Right kidney (tissue), 1 donor: ENCODE measurements around the gene TXNDC11.
A peak's percentile ranks its signal among the peaks of the same experiment; 100 is the strongest.

Source experiments
- DNase-seq: peaks from one replicate; pipeline ENCODE4 v3.0.0-alpha.2; 2016

The TXNDC11 gene

GRCh38 chr16:11658896-11659708 lies 83.6 kb downstream of the TXNDC11 start:
- DNase-seq: no peak

DNA sequence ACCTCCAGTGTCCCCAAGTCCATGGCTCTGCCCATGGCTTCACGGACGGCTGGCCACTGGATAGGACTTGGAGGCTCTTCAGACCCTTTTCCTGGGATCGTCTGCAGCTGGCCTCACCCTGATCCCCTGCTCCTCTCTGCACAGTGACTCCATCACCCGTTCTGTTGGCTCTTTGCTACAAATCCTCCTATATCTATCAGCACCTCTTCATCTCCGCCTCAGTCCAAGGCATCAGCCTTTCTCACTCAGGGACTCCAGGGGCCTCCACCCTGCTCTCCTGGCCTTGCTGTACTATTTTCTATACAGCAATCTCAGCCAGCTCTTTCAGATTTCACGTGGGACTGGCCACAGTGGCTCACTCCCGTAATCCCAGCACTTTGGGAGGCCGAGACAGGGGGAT lies 85.1 kb downstream of the TXNDC11 start:
- DNase-seq: no peak

DNA sequence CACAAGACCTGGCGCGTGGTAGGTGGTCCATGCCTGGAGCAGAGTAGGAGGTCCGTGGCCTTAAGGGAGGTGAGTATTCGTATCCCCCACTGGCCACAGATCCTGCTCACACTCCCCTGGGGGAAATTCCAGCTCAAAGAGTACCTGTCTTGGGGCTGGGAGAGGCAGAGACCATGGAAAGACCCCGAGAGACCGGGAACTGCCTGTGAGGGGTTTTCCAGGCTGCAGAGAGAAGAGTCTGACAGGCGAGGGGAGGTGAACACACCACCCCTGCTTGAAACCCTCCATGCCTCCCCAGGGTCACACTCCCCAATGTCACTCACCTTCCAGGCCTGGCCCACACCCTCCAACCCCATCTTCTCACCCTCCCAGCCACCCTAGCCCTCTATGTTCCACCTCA lies 87.0 kb downstream of the TXNDC11 start:
- no peak for DNase-seq

- DNase-seq: no peak
These were observed 90.9 kb downstream of the TXNDC11 start for GRCh38 chr16:11651796-11652195.

DNA sequence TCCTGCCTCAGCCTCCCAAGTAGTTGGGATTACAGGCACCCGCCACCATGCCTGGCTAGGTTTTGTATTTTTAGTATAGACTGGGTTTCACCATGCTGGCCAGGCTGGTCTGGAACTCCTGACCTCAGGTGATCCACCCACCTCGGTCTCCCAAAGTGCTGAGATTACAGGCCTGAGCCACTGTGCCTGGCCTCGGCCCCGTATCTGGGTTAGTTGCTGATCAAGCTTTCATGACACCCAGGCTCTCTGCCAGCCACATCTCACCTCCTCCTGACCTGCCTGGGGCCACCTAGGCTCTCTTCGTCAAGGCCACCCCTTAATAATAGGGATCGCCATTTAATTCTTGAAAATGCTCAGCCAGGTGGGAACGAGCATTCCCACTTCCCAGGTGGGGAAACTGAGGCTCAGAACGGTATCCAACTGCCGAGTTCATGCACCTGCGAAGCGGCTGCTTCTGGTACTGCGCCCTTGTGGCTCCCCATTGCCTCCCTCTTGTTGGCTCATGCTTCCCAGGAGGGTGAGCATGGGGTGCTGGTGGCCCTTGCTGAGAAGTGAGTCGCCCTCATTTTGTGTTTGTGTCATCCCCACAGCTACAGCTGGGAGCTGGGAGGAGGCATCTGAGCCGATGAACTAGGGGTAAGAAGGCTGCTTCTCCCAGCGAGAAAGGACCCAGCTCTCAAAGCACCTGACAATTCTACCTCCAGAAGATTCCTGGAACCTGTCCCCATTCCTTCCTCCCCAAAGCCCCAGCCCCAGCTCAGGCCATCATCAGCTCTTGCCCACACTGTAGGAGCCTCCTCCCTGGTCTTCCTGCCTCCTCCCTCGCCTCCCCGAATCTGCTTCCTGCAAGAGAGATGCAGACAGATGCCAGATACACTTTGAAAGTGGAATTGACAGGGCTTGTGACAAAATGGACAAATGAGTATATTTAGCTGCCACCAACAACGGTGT lies 91.7 kb downstream of the TXNDC11 start:
- DNase-seq: no peak

- no peak for DNase-seq
These were observed 93.4 kb downstream of the TXNDC11 start for GRCh38 chr16:11649276-11649675.

DNA sequence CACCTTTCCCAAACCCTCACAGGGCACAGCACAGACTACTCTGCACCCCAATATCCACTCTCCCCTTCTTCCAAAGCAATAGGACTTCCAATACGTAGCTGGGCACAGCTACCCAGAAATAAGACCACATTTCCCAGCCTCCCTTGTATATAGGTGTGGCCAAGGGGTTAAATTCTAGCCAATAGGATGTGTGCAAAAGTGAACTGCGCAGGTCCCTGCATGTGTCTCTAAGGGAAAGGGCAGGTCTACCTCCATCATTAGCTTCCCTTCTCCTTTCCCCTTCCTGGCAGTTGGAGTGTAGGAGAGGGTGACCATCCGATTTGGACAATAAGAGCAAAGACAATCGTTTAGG lies 99.9 kb downstream of the TXNDC11 start:
- DNase-seq: no peak

- peak; percentile 45 for DNase-seq
These were observed 101.5 kb downstream of the TXNDC11 start for GRCh38 chr16:11640987-11641817.

- DNase-seq: peak; percentile 45
These were observed 102.4 kb downstream of the TXNDC11 start for GRCh38 chr16:11639925-11640899.

GRCh38 chr16:11639008-11639562 lies 103.6 kb downstream of the TXNDC11 start:
- DNase-seq: no peak

DNA sequence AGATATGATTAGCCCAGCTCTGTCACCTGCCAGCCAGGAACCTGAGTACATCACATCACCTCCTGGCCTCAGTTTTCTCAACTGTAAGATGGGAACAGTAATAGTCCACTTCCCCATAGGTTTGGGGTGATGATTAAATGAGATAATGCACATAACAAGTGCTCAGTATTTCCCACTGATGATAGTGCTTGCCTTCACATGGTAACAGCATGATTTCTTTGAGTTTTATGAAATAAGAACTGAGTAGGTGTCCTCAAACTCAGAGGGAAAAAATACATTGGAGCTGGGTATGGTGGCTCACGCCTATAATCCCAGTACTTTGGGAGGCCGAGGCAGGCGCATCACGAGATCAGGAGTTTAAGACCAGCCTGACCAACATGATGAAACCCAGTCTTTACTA lies 104.5 kb downstream of the TXNDC11 start:
- DNase-seq: no peak

DNA sequence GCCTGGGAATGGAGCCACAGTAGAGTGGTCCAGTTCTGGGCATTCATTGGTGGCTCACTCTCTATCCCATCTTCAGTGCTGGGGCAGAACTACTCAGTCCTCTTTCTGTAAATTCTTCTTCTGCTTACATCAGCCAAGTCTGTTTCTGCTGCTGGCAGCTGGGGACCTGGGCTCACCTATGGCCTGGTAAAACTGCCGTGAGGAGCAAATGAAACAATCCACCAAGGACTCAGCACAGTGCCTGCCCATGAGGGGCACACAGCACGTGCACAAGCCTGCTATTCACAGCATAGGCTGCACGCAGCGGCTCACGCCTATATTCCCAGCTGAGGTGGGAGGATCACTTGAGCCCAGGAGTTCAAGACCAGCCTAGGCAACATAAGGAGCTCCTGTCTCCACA lies 105.3 kb downstream of the TXNDC11 start:
- DNase-seq: no peak

DNA sequence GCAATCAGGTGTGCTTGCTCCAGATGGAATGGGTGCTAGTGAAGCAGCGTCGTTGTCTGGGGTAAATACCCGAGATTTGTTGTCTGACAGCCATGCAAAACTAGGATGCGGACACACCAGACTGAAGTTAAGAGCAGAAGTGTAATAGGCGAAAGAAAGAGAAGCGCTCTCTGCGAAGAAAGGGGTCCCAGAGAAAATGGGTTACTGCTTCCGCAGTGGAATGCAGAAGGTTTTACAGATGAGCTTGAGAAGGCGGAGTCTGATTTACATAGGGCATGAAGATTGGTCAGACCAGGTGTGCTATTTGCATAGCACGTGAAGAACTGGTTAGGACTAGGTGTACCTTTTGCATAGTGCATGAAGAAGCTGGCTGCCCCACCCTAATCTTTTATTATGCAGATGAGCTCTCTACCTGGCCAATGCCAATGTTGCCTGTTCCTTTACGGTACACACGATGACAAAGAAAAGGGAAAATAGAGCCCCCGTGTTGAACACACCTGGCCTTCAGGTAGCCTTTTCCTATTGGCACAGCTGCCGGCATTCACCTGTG lies 106.4 kb downstream of the TXNDC11 start:
- DNase-seq: peak; percentile 52

GRCh38 chr16:11635679-11636171 lies 106.9 kb downstream of the TXNDC11 start:
- DNase-seq: no peak

DNA sequence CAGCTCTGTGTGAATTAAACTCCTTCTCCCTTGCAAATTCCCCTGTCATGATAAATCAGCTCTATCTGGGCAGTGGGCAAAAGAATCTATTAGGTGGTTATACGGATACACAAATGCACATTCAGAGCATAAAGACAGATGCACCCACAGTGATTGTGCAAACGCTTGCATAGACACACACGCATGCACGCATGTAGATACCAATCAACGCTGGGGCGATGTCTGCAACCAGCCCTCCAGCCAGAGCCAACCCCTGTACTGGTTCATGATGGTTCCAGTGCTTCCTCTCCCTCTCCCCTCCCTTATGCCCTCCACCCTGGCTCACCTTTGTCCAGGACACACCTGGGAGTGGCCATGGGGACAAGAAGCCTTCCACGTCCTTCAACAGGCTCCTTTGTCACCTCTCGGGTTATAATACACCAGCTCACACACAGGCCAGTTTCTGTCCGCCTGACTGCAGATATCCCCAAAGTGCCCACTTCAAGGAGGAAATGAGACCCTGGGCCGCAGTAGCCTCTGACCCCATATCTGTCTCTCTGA lies 107.5 kb downstream of the TXNDC11 start:
- DNase-seq: no peak

DNA sequence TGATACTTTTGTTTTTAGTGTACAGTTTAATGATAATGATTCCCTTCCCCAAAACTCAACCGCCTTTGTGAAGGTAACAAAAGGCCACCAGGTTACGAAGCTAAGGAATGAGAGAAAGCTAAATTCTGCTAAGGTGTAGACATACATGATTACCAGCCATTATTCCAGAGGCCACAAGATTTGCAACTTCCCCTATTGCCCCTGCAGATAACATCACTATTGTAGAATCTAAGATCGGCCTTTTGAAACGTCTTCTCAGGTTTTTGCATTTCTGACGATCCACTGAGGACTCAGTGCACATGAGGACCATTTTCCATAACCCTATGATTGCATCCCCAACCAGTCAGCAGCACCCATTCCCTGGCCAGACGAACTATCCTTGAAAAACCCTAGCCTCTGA lies 108.3 kb downstream of the TXNDC11 start:
- no peak for DNase-seq

- no peak for DNase-seq
These were observed 109.5 kb downstream of the TXNDC11 start for GRCh38 chr16:11633113-11633512.

GRCh38 chr16:11632455-11632939 lies 110.2 kb downstream of the TXNDC11 start:
- DNase-seq: peak; percentile 66

GRCh38 chr16:11631214-11631613 lies 111.4 kb downstream of the TXNDC11 start:
- no peak for DNase-seq

GRCh38 chr16:11630768-11631056 lies 111.9 kb downstream of the TXNDC11 start:
- DNase-seq: no peak
